UCSD-AML1 (cell line): ENCODE data around the gene MTERF1.

Source experiments
- DNase-seq: peaks from one replicate; lab custom pipeline; 2025; ENCODE audit not compliant: unreplicated experiment; lab: John Stamatoyannopoulos, UW

Gene MTERF1

DNA sequence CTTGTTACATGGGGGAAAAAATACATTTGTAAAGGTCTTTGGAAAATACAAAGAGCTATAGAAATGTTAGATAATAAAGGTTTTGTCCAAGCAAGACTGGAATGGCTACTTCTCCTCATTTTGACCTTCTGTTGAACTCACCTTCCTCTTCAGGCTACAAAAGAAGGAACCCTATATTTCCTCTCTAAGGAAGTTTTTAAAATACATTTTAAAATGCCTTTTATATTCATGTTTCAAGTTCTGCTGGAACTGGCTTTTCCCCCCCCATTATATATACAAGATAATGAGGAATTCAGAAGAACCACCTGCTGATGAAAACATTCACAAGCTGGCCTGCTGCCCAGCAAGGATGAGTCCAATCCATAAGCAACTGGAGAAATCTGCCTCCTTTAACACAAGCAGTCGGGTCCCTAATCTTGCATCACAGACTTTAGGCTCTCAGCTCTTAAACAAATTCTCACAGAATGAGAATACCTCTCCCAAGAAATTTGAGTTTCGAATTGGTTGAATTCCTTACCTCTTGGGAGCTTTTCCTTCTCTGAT is 44.6 kb downstream of the MTERF1 start:
- DNase-seq: no peak

DNA sequence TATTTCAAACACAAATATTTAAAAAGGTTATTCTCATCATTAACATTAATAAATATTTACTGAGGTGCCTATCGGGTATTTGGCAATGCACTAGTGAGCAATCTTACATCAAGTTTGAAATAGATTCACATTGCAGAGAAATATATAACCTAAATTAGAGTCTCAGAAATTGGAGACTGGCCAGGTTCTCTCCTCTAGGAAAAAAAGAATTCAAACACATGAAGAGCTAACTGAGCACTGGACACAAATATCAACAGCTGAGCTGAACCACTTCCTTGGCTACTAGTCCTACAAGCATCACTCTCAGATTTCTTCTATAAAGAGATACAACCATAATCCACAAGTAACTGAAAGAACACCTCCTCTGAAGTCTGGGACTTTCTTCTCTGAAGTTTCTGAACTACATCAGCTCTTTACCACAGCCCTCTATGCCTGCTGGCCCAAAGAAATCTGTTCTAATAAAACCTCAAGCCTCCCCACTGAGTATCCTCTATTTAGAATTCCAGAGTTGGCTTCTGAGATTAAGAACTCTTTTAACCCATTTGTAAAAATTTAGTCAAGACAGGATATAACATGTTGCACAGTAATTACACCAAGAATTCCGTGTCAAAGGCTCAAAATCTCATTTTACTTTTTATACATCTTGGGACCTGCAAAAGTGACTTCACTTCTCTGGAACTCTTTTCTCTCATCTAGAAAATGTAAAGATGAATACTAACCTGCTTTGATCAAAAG is 45.2 kb downstream of the MTERF1 start:
- no peak for DNase-seq

GRCh38 chr7:91832493-91833045 is 47.9 kb downstream of the MTERF1 start:
- no peak for DNase-seq

DNA sequence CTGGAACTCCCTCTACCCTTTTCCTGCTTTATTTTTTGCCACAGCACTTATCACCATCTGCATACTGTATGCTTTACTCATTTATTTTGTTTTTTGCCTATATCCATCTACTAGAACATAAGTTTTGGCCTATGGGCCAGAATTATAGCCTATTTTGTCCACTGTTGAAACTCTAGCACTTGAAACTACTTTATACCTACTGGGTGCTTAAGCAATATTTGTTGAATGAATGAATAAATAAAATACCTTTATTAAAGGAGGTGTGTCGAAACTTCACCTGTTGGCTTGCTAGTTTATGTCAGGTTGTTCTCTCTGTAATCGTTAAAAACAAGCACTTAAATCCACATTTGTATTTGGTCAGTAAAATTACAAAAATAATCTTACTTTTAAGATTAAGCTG is 53.3 kb downstream of the MTERF1 start:
- no peak for DNase-seq

- no peak for DNase-seq
These were observed 54.1 kb downstream of the MTERF1 start for GRCh38 chr7:91826377-91826776.

GRCh38 chr7:91824201-91824600 is 56.3 kb downstream of the MTERF1 start:
- DNase-seq: no peak
